ENCODE measurements around the gene POU3F2.

Gene POU3F2

GRCh38 chr6:98844244-98845210, 10.2 kb downstream of the POU3F2 start:
- no peak for DNase-seq

- DNase-seq = peak; percentile 39 to 79
Measured at GRCh38 chr6:98845211-98846020, 11.0 kb downstream of the POU3F2 start.

DNA sequence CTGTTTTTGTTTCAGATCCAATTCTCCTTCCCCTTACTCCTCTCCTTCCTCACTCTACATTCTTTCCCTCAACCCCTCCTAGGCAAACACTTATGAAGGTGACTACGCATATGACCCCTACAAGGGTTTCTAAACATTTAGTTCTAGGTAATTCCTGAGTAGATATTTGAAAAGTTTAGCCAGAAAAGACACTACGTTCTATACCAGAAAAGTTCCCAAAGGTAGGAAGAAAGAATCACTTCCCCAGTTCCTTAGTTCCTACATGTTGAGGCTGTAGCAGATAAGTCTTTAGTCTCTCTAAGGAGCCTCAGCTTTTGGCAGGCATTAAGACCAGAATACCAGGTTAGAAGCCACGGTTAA, 11.6 kb downstream of the POU3F2 start:
- DNase-seq = no peak

- DNase-seq = no peak
Measured at GRCh38 chr6:98847416-98847778, 13.0 kb downstream of the POU3F2 start.

DNA sequence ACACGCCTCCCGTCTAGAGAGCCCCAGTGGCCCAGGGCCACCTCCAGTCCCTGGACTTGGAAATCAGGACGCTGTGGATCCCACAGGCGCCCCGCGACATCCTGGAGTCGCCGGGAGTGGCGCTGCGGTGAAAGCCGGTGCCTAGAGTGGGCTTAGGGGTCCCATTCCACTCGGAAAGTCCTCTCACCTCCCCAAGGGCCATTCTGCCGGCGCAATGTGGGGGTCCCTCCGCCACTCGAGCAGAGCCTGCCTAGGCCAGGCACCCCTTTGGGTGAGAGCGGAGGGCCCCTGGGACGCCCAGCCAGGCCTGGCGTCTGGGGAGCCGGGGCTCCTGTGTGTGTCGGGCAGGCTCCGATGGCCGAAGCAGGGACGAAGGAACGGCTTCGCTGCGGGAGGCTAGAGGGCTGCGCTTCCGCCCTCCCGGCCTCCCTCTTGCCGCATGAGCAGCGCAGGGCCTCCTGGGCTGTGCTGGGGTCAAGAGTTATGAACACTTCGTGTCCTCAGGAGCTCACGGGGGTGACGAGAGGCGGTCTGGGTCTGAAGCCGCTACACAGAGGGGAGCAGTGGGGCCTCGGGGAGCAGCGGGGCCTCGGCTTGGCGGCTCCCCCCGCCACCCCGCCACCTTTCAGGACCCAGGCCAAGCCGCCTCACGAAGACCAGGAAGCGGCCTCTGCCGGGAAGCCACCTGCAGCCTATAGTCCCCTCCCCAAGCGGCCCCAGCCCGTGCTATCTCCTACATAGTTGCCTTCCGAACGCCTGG, 13.6 kb downstream of the POU3F2 start:
- DNase-seq = no peak

GRCh38 chr6:98848539-98849242, 14.3 kb downstream of the POU3F2 start:
- DNase-seq = no peak

GRCh38 chr6:98864497-98864896, 30.1 kb downstream of the POU3F2 start:
- DNase-seq = no peak

- DNase-seq = no peak
Measured at GRCh38 chr6:98871057-98871456, 36.7 kb downstream of the POU3F2 start.

DNA sequence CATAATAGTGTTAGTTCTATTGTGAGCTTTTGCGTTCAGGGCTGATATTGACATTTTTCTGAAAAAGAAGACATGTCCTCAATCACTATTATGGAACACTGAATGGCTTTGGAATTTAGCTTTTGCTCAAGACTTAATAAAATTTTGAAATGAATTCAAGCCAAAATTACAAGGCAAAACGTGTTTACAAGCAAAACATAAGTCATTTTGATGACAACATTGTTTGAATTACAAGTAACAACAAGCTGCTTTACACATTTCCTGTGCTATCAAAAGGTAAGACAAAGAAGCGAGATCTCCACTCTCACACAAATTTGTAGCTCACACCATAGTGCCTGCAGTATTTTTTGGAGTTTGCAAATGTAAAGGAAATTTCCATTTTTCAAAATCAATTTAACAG, 37.4 kb downstream of the POU3F2 start:
- no peak for DNase-seq

DNA sequence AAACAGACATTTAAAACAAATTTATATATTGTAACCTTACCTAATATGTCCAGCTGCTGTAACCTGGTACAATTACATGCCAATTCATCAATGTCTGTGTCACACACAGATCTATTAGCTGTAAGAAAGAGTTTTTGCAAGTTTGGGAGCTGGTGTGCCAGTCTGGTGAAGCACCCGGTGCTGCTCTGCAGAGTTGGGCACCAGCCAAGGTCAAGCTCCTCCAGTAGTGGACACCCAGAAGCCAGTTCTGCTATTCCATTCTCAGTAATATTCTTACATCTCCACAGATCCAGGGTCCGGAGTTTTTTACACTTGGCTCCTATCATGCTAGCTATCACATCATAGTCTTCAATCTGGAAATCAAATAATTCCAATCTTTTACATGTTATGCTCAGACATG, 41.0 kb downstream of the POU3F2 start:
- no peak for DNase-seq

- DNase-seq = no peak
Measured at GRCh38 chr6:98877250-98877649, 42.9 kb downstream of the POU3F2 start.

DNA sequence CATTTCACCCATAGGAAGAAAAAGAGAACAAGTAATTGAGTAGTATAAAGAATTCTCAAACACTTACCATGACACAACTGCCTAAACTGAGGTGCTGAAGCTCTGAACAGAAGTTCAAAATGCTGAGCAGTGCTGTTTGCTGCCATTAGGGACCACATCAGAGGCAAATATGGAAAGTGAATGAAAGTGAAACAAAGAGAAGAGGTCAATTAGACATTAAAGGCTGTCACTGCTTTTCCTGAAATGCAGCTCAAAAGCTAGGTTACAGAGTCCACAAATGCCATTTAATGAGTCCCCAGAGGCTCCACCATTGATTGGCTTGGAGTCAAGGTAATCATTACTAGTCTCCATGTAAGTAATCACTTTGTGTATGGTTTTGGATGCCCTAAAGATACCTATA, 46.1 kb downstream of the POU3F2 start:
- DNase-seq = peak in 1 of 2 donors; percentile 6

DNA sequence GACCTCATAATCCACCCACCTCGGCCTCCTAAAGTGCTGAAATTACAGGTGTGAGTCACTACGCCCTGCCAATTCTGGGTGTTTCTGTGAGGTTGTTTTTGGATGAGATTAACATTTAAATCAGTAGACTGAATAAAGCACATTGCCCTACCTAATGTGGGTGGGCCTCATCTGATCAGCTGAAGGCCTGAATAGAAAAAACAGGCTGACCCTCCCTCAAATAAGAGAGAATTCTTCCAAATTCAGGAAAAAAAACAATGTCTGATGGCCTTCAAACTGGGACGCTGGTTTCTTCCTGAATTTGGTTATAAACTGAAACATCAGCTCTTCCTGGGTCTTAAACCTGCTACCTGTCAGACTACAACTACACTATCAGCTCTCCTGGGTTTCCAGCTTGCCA, 51.0 kb downstream of the POU3F2 start:
- no peak for DNase-seq

GRCh38 chr6:98887650-98888049, 53.3 kb downstream of the POU3F2 start:
- no peak for DNase-seq
